Measurements from ENCODE around the gene MYH1.

Gene MYH1

DNA sequence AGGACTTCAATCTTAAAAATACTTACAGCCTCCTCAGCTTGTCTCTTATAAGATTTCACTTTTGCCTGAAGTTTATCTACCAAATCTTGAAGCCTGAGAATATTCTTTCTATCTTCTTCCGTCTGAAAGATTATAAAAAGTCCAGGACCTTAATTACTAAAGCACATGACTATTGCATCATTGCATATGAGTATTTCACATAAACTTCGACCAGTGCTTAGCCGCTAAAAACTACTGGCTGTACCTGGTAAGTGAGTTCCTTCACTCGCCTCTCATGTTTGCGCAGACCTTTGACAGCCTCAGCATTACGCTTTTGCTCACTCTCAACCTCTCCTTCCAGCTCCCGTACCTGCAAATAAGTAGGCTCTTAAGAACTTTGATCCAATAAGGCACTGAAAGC, 4.7 kb upstream of the MYH1 start:
- Histone ChIP-seq H3K27ac (ENCODE audit: poor library complexity, severe bottlenecking) (no peak overlapping the region), H3K27me3 (ENCODE audit: insufficient read depth, poor library complexity, severe bottlenecking) (peaks cover 24% of the 10 kb centered on the region), H3K9me3 (ENCODE audit: severe bottlenecking) (no peaks in the 10 kb centered on the region), H3K4me3 (ENCODE audit: severe bottlenecking) (no peak overlapping the region), H3K4me1 (ENCODE audit: insufficient read depth, poor library complexity, severe bottlenecking) (no peaks in the 10 kb centered on the region), H3K36me3 (ENCODE audit: low read depth) (no peaks in the 10 kb centered on the region)
- DNase-seq (ENCODE audit: low spot score) (no peak), ATAC-seq (ENCODE audit: low read depth) (no peak)
- TF ChIP-seq CTCF (IDR thresholded peaks at IDR 0.05; ENCODE audit: poor library complexity, severe bottlenecking) = no peak

GRCh38 chr17:10521949-10522348, 3.6 kb upstream of the MYH1 start:
- H3K4me1 ChIP-seq (ENCODE audit: insufficient read depth, poor library complexity, severe bottlenecking) = no peaks in the 10 kb centered on the region
- ATAC-seq (ENCODE audit: low read depth) (no peak), DNase-seq (ENCODE audit: low spot score) (no peak)
- TF ChIP-seq CTCF (IDR thresholded peaks at IDR 0.05; ENCODE audit: poor library complexity, severe bottlenecking) = no peak
- H3K36me3 ChIP-seq (ENCODE audit: low read depth) = no peaks in the 10 kb centered on the region
- no peaks in the 10 kb centered on the region for H3K9me3 ChIP-seq (ENCODE audit: severe bottlenecking)
- H3K4me3 ChIP-seq (ENCODE audit: severe bottlenecking) = no peak overlapping the region
- H3K27me3 ChIP-seq (ENCODE audit: insufficient read depth, poor library complexity, severe bottlenecking) = peaks cover 32% of the 10 kb centered on the region
- H3K27ac ChIP-seq (ENCODE audit: poor library complexity, severe bottlenecking) = no peak overlapping the region

DNA sequence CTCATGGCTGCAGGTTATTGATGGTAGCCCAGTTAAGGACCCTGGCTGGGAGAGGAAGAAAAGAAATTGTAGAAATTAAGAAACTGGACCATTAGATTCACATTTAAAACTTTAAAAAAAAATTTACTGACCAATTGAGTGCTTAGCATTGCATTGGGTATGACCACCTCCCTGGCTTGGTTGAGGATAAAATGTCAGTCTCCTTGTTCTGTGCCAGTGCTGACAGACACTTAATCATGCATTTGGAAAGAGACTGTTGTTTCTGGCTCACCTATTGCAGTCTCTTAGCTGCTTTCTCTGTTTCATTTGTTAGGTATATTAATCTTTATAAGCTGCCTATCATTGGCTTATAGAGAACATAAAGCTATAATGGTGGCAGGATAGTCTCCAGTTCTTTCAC, 1.7 kb downstream of the MYH1 start:
- Histone ChIP-seq H3K27me3 (ENCODE audit: insufficient read depth, poor library complexity, severe bottlenecking) (peaks cover 30% of the 10 kb centered on the region), H3K9me3 (ENCODE audit: severe bottlenecking) (no peaks in the 10 kb centered on the region), H3K4me1 (ENCODE audit: insufficient read depth, poor library complexity, severe bottlenecking) (no peaks in the 10 kb centered on the region), H3K27ac (ENCODE audit: poor library complexity, severe bottlenecking) (no peak overlapping the region), H3K4me3 (ENCODE audit: severe bottlenecking) (no peak overlapping the region), H3K36me3 (ENCODE audit: low read depth) (no peaks in the 10 kb centered on the region)
- DNase-seq (ENCODE audit: low spot score) (no peak), ATAC-seq (ENCODE audit: low read depth) (no peak)
- TF ChIP-seq CTCF (IDR thresholded peaks at IDR 0.05; ENCODE audit: poor library complexity, severe bottlenecking) = no peak

GRCh38 chr17:10516065-10516464, 2.3 kb downstream of the MYH1 start:
- no peak for TF ChIP-seq CTCF (IDR thresholded peaks at IDR 0.05; ENCODE audit: poor library complexity, severe bottlenecking)
- peaks cover 27% of the 10 kb centered on the region for H3K27me3 ChIP-seq (ENCODE audit: insufficient read depth, poor library complexity, severe bottlenecking)
- H3K27ac ChIP-seq (ENCODE audit: poor library complexity, severe bottlenecking) = no peak overlapping the region
- ATAC-seq (ENCODE audit: low read depth) (no peak), DNase-seq (ENCODE audit: low spot score) (no peak)
- H3K4me1 ChIP-seq (ENCODE audit: insufficient read depth, poor library complexity, severe bottlenecking) = no peaks in the 10 kb centered on the region
- no peaks in the 10 kb centered on the region for H3K36me3 ChIP-seq (ENCODE audit: low read depth)
- no peak overlapping the region for H3K4me3 ChIP-seq (ENCODE audit: severe bottlenecking)
- no peaks in the 10 kb centered on the region for H3K9me3 ChIP-seq (ENCODE audit: severe bottlenecking)

GRCh38 chr17:10513299-10514067, 4.9 kb downstream of the MYH1 start:
- DNase-seq (ENCODE audit: low spot score) (no peak), ATAC-seq (ENCODE audit: low read depth) (no peak)
- no peak overlapping the region for H3K4me3 ChIP-seq (ENCODE audit: severe bottlenecking)
- no peak overlapping the region for H3K27ac ChIP-seq (ENCODE audit: poor library complexity, severe bottlenecking)
- H3K4me1 ChIP-seq (ENCODE audit: insufficient read depth, poor library complexity, severe bottlenecking) = no peaks in the 10 kb centered on the region
- H3K36me3 ChIP-seq (ENCODE audit: low read depth) = no peaks in the 10 kb centered on the region
- H3K9me3 ChIP-seq (ENCODE audit: severe bottlenecking) = no peaks in the 10 kb centered on the region
- TF ChIP-seq CTCF (IDR thresholded peaks at IDR 0.05; ENCODE audit: poor library complexity, severe bottlenecking) = no peak
- peaks cover 21% of the 10 kb centered on the region for H3K27me3 ChIP-seq (ENCODE audit: insufficient read depth, poor library complexity, severe bottlenecking)

All from RWPE2 (cell line).